HepG2 (cell line): ENCODE measurements around the gene CEP57L1. TPM values are rescaled to one million over a fixed set of nuclear protein-coding genes. Genes with fewer than 3 reads are reported as not detected.

Experiments used
- ARNT2 ChIP-seq: sonication (generic); formaldehyde crosslinking; IDR thresholded peaks from 2 replicates; pipeline ENCODE4 v1.8.0; 2022; ENCODE audit warnings: mild to moderate bottlenecking, low read depth, missing genetic modification reagents, moderate library complexity
- ARNTL ChIP-seq: sonication (generic); formaldehyde crosslinking; IDR thresholded peaks from 2 replicates; pipeline ENCODE4 v1.4.0; 2020; ENCODE audit warnings: mild to moderate bottlenecking, missing genetic modification reagents
- CHD4 ChIP-seq: fragments of 200-600 bp; sonication (generic); IDR thresholded peaks from 2 replicates; pipeline ENCODE4 v1.7.0; 2017; ENCODE audit warnings: mild to moderate bottlenecking, low read length, borderline replicate concordance
- DPF2 ChIP-seq: sonication (generic); formaldehyde crosslinking; IDR thresholded peaks from 2 replicates; pipeline ENCODE4 v1.4.0; 2020; ENCODE audit warnings: mild to moderate bottlenecking, low read depth, missing genetic modification reagents, borderline replicate concordance
- FOXA3 ChIP-seq: IDR thresholded peaks from 2 replicates; pipeline ENCODE4 v1.6.1; 2016; ENCODE audit warnings: missing genetic modification reagents, missing compliant biosample characterization
- MLLT10 ChIP-seq: sonication (generic); formaldehyde crosslinking; IDR thresholded peaks from 2 replicates; pipeline ENCODE4 v1.4.0; 2020; ENCODE audit warnings: missing genetic modification reagents
- NCOA5 ChIP-seq: sonication (generic); formaldehyde crosslinking; IDR thresholded peaks from 2 replicates; pipeline ENCODE4 v1.4.0; 2020; ENCODE audit warnings: missing genetic modification reagents
- NFE2L2 ChIP-seq: fragments of 150-350 bp; IDR thresholded peaks from 2 replicates; pipeline ENCODE4 v1.6.1; 2014; ENCODE audit warnings: low read length
- PHF21A ChIP-seq: sonication (generic); formaldehyde crosslinking; IDR thresholded peaks from 2 replicates; pipeline ENCODE4 v1.5.0; 2020; ENCODE audit warnings: mild to moderate bottlenecking, missing genetic modification reagents
- PITX1 ChIP-seq: sonication (generic); formaldehyde crosslinking; IDR thresholded peaks from 2 replicates; pipeline ENCODE4 v1.5.1; 2020; ENCODE audit warnings: mild to moderate bottlenecking, missing genetic modification reagents
- RBAK ChIP-seq: sonication (generic); formaldehyde crosslinking; IDR thresholded peaks from 2 replicates; pipeline ENCODE4 v1.5.1; 2020; ENCODE audit warnings: mild to moderate bottlenecking, missing genetic modification reagents
- RBM22 ChIP-seq: fragments of 200-400 bp; formaldehyde crosslinking; optimal IDR thresholded peaks from 2 replicates; pipeline ENCODE3; 2017; ENCODE audit warnings: mild to moderate bottlenecking, low read length, moderate library complexity
- RFX5 ChIP-seq: IDR thresholded peaks from 2 replicates; pipeline ENCODE4 v1.6.1; 2011; ENCODE audit warnings: low read depth, low read length, improper control_type of control experiment
- SALL1 ChIP-seq: sonication (generic); formaldehyde crosslinking; IDR thresholded peaks from 2 replicates; pipeline ENCODE4 v1.8.0; 2022; ENCODE audit warnings: mild to moderate bottlenecking, missing genetic modification reagents
- SKI ChIP-seq: fragments of 450-650 bp; IDR thresholded peaks from one replicate; pipeline ENCODE4 v1.6.1; 2018; ENCODE audit warnings: mild to moderate bottlenecking; ENCODE audit not compliant: partially characterized antibody
- SP4 ChIP-seq: sonication (generic); formaldehyde crosslinking; IDR thresholded peaks from 2 replicates; pipeline ENCODE4 v1.8.1; 2023; ENCODE audit warnings: mild to moderate bottlenecking, missing genetic modification reagents
- ZNF235 ChIP-seq: sonication (generic); formaldehyde crosslinking; IDR thresholded peaks from 2 replicates; pipeline ENCODE4 v1.8.1; 2023; ENCODE audit warnings: mild to moderate bottlenecking, missing genetic modification reagents, borderline replicate concordance
- ZNF24 ChIP-seq: fragments of 450-650 bp; IDR thresholded peaks from 2 replicates; pipeline ENCODE4 v1.6.1; 2017; ENCODE audit warnings: antibody characterized with exemption, mild to moderate bottlenecking
- ZNF253 ChIP-seq: sonication (generic); formaldehyde crosslinking; IDR thresholded peaks from 2 replicates; pipeline ENCODE4 v1.8.0; 2022; ENCODE audit warnings: mild to moderate bottlenecking, missing genetic modification reagents, borderline replicate concordance
- ZNF331 ChIP-seq: sonication (generic); formaldehyde crosslinking; IDR thresholded peaks from 2 replicates; pipeline ENCODE4 v1.4.0; 2020; ENCODE audit warnings: missing genetic modification reagents
- ZNF430 ChIP-seq: sonication (generic); formaldehyde crosslinking; IDR thresholded peaks from 2 replicates; pipeline ENCODE4 v1.9.0; 2021; ENCODE audit warnings: mild to moderate bottlenecking, missing genetic modification reagents
- ZNF703 ChIP-seq: sonication (generic); formaldehyde crosslinking; IDR thresholded peaks from 2 replicates; pipeline ENCODE4 v1.5.1; 2020; ENCODE audit warnings: missing genetic modification reagents, mild to moderate bottlenecking, moderate library complexity, borderline replicate concordance
- polyA plus RNA-seq, 8 experiments: library from polyadenylated mRNA; depleted of rRNA in 3 of 8; stranded (reverse) in 7 of 8; unstranded in 1 of 8; fragments of >200 nt; fragmentation: Illumina TruSeq in 4 of 8; extraction: Trizol in 4 of 8; gene quantifications; 2 replicates each; pipeline versions ENCODE4 v1.2.1 to v1.2.3, GENCODE V29; 2011 to 2016; ENCODE audit warnings: low read depth in 4 of 8, missing spikeins in 1 of 8, mixed read lengths in 1 of 8; ENCODE audit not compliant: insufficient read depth in 1 of 8
- total RNA-seq, 5 experiments: library from RNA; depleted of rRNA; stranded (reverse); fragments of >200 nt; fragmentation: Illumina TruSeq; extraction: Trizol; gene quantifications; 2 replicates each; pipeline ENCODE4 v1.2.3, GENCODE V29; 2016; ENCODE audit warnings: low read depth in 1 of 5
- TF ChIP-seq, protein P1 (sequence below): sonication (generic); formaldehyde crosslinking; IDR thresholded peaks from 2 replicates; pipeline ENCODE4 v1.8.0; 2022; ENCODE audit warnings: missing genetic modification reagents, mild to moderate bottlenecking, borderline replicate concordance
- TF ChIP-seq, protein P2 (sequence below): sonication (generic); formaldehyde crosslinking; IDR thresholded peaks from 2 replicates; pipeline ENCODE4 v1.4.0; 2020; ENCODE audit warnings: missing genetic modification reagents
- TF ChIP-seq, protein P3 (sequence below): sonication (generic); formaldehyde crosslinking; IDR thresholded peaks from 2 replicates; pipeline ENCODE4 v1.5.0; 2020; ENCODE audit warnings: missing genetic modification reagents, mild to moderate bottlenecking, borderline replicate concordance
- TF ChIP-seq, protein P4 (sequence below): IDR thresholded peaks from 2 replicates; pipeline ENCODE4 v1.6.1; 2016; ENCODE audit warnings: low read depth

The CEP57L1 gene
- total and polyA plus RNA-seq, 2 of the 13 experiments (the other 11 are each of a cell fraction or from before 2014, with no cell fraction given), result 7.7 to 15.5 TPM

DNA sequence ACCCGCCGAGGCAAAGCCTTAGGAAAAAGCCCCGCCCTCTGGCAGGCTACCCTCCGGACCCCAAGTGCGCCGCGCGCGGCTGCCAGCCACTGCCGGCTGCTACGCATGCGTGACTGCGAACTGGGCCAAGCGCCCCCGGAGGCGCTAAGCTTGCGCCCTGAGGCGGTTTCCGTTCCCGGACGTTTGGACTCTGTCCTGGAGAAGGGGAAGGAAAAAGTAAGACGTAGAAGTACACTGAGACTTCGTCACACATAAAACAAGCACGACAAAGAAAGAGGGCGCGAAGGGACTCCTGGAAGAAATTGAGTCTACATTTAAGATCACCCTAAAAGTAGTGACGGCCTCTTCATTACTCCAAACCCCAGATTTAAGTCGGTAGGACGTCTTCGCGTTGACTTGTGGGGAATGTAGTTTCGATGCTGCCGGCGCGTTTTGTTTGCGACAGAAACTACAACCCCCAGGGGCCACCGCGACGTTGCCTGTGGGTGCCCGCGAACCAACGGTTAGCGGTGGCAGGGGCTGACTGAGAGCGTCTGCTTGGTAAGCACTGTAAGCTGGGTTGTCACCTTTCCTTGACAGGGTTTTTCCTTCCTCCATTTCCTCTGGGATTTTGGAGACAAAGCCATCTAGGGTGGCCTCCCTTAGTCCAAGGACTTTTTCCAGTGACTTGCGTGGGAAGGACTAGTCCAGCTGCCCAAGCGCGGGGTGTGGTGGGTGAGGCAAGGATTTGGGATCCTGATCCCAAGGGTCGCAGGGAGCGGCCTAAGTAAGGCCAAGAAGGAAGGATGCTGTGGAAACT lies at the start of gene CEP57L1 (continued):
- TF ChIP-seq ZNF331 (CRISPR knock-in tag) (no peak; the same call in none of the 2 replicates), RFX5 (no peak), PHF21A (CRISPR knock-in tag) (peak; percentile 88), RBM22 (no peak), MLLT10 (no peak), NCOA5 (CRISPR knock-in tag) (no peak), ZNF235 (CRISPR knock-in tag) (no peak), DPF2 (no peak), ZNF703 (CRISPR knock-in tag) (no peak), ZNF253 (CRISPR knock-in tag) (no peak), ZNF430 (CRISPR knock-in tag) (no peak; the same call in 1 of the 2 replicates), PITX1 (CRISPR knock-in tag) (peak; percentile 30; the same call in 1 of the 2 replicates), ZNF24 (no peak), SALL1 (CRISPR knock-in tag) (peak; percentile 67), FOXA3 (CRISPR knock-in tag) (peak; percentile 7; the same call in 1 of the 2 replicates), ARNT2 (CRISPR knock-in tag) (no peak; the same call in 1 of the 2 replicates), CHD4 (no peak), SKI (no peak), NFE2L2 (no peak), ARNTL (CRISPR knock-in tag) (0 out of 2 replicates have a peak, but pooled peaks have one; percentile 34), SP4 (CRISPR knock-in tag) (0 out of 2 replicates have a peak, but pooled peaks have one; percentile 1), RBAK (CRISPR knock-in tag) (no peak)
- TF ChIP-seq, protein P1, sequence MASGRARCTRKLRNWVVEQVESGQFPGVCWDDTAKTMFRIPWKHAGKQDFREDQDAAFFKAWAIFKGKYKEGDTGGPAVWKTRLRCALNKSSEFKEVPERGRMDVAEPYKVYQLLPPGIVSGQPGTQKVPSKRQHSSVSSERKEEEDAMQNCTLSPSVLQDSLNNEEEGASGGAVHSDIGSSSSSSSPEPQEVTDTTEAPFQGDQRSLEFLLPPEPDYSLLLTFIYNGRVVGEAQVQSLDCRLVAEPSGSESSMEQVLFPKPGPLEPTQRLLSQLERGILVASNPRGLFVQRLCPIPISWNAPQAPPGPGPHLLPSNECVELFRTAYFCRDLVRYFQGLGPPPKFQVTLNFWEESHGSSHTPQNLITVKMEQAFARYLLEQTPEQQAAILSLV (CRISPR knock-in tag), result no peak; the same call in 1 of the 2 replicates
- TF ChIP-seq, protein P2, sequence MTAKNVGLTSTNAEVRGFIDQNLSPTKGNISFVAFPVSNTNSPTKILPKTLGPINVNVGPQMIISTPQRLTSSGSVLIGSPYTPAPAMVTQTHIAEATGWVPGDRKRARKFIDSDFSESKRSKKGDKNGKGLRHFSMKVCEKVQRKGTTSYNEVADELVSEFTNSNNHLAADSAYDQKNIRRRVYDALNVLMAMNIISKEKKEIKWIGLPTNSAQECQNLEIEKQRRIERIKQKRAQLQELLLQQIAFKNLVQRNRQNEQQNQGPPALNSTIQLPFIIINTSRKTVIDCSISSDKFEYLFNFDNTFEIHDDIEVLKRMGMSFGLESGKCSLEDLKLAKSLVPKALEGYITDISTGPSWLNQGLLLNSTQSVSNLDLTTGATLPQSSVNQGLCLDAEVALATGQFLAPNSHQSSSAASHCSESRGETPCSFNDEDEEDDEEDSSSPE, result peak; percentile 78
- TF ChIP-seq, protein P3, sequence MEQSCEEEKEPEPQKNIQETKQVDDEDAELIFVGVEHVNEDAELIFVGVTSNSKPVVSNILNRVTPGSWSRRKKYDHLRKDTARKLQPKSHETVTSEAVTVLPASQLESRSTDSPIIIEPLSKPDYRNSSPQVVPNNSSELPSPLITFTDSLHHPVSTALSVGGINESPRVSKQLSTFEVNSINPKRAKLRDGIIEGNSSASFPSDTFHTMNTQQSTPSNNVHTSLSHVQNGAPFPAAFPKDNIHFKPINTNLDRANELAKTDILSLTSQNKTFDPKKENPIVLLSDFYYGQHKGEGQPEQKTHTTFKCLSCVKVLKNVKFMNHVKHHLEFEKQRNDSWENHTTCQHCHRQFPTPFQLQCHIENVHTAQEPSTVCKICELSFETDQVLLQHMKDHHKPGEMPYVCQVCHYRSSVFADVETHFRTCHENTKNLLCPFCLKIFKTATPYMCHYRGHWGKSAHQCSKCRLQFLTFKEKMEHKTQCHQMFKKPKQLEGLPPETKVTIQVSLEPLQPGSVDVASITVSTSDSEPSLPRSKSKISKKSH (CRISPR knock-in tag), result no peak
- TF ChIP-seq, protein P4, sequence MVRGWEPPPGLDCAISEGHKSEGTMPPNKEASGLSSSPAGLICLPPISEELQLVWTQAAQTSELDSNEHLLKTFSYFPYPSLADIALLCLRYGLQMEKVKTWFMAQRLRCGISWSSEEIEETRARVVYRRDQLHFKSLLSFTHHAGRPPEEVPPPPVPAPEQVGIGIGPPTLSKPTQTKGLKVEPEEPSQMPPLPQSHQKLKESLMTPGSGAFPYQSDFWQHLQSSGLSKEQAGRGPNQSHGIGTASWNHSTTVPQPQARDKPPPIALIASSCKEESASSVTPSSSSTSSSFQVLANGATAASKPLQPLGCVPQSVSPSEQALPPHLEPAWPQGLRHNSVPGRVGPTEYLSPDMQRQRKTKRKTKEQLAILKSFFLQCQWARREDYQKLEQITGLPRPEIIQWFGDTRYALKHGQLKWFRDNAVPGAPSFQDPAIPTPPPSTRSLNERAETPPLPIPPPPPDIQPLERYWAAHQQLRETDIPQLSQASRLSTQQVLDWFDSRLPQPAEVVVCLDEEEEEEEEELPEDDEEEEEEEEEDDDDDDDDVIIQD, result peak; percentile 25; the same call in 1 of the 2 replicates
